Fibroblast of villous mesenchyme (primary cell): ENCODE results near the gene PCYT2. TPM values are rescaled to one million over a fixed set of nuclear protein-coding genes. Genes with fewer than 3 reads are reported as not detected.
A peak's percentile ranks its signal among the peaks of the same experiment; 100 is the strongest.

Source experiments
- DNase-seq: peaks from one replicate; pipeline ENCODE4 v3.0.0-alpha.2; 2010; ENCODE audit warnings: low read depth
- H3K4me3 ChIP-seq: 2 replicates; pipeline ENCODE4 v1.5.1; 2011; ENCODE audit warnings: low read depth, mild to moderate bottlenecking, low read length
- CTCF ChIP-seq: IDR thresholded peaks from 2 replicates; pipeline ENCODE4 v1.5.1; 2012; ENCODE audit warnings: low read depth, mild to moderate bottlenecking, low read length; ENCODE audit not compliant: insufficient read depth
- total RNA-seq: library from RNA; depleted of rRNA; stranded (reverse); fragments of >200 nt; gene quantifications from 2 replicates; pipeline ENCODE4 v1.2.3, GENCODE V29; 2012

Gene PCYT2
- total RNA-seq, 1 donor = 70.8 TPM

- no peak for TF ChIP-seq CTCF
- no peak for DNase-seq
- H3K4me3 ChIP-seq = no peak overlapping the region
These were observed 18.3 kb upstream of the PCYT2 start for GRCh38 chr17:81929253-81930141.

DNA sequence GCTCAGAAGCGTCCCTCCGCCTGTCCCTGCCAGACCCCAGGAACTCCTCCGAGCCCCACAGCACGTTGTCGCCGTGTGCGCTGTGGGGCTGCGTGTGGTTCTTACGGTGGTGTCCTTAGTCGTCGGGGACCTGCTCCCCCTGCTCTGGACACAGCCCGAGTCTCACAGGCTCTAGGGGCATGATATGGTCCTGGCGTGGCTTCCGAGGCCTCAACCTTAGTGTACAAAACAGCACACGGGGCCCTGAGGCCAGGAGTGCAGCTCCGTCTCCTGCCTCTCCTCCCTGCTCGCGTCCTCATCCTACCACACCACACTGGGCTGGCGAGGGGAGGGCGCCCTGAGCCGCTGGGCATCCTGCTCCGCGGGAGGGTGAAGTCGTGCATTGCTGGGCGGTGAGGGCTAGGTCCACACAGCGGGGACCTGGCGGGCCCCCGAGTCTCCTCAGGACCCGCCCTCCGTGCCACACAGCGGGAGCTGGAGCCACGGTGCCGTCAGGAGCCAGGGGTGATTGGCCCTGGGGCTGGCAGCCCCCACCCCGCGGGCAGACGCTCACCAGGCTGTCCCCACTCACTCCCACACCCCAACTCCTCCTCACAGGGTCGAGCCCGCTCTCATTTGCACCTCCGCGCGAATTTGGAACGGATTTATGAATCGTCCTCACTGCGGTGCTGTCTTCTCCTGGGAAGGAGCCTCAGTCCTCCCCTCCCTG, 17.5 kb upstream of the PCYT2 start:
- TF ChIP-seq CTCF = no peak
- peak overlapping the region; percentile 82 for H3K4me3 ChIP-seq
- DNase-seq = no peak

DNA sequence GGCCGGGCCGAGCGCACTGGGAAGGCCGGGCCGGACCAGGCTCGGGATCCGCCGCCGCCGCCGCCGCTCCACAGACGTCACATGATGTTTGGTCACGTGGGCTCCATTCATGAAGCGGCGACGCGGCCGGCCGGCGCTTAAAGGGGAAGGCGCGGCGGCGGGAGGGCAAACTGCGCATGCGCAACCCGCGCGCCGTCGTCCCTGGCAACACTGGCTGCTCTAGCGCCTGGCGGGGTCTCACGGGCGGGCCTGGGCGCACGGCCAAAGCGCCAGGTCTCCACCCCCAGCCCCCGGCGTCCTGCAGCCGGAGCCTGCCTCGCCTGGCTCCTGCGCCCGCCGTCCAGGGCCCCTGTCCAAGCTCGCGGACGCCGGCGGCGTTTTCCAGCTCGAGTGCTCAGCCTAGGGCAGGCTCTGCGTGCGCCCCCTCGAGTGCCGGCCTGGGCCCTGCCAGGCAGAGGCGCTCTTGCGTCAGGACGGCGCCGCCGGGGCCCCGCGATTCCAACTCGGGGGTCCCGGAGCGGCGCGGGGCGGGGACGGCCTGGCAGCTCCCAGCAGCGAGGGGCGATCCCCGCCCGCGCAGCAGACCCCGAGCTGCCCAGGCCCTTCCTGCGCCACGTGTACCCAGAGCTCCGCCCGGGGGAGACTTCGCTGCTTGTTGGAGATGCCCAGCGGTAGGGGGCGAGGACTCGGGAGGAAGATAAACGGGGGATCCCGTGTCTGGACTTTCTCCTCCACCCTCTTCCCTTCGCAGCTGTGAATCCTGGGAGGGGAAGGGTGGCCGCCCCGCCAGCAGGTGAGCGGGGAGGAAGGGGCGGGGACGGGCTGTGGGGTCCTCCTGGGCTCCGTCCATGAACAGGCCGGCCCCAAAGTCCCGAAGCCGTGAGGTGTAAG, 16.7 kb upstream of the PCYT2 start, which contains the start of gene MAFG:
Gene MAFG, minus strand, starts transcription at position 83 of the 891 bp plus-strand sequence. CDS start 4,550 bp downstream, outside the sequence.
- peak; percentile 40 for TF ChIP-seq CTCF
- peak within 1 kb of the TSS; percentile 82 for H3K4me3 ChIP-seq
- peak; percentile 96 for DNase-seq

- DNase-seq = no peak
- TF ChIP-seq CTCF = no peak
- peak overlapping the region; percentile 82 for H3K4me3 ChIP-seq
These were observed 16.0 kb upstream of the PCYT2 start for GRCh38 chr17:81927152-81927652.

DNA sequence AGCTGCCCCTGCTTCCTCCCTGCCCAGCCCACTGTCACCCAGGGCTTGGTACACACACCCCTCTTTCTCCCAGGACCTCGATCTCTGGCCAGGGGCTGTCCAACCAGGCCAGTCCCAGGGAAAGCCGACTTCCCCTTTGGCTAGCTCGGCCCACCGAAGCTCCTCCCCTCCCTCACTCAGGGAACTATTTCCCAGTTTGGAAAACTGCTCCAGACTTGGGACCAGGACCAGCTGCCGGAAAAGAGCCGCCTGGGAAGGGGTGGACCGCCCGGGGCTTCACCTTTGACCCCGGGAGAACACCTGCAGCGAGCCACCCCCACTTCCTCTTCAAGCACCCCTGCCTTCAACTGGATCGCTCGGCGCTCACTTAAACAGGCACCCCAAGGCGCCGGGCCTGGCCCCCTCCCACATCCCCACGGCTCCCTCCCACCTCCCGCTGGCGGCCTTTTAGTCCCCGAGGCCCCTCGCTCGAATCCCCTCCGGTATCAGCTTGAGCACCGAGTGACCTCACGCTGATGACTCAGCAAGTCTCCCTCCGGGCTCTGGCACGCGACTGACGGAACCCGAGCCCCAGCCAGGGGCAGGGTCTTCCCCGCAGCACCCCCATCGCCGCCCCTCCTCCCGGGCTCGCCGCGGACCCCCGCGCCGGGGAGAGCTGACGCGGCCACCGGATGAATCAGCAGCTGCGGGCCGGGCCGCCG, 15.4 kb upstream of the PCYT2 start:
- peak; percentile 89 for DNase-seq
- H3K4me3 ChIP-seq = peak overlapping the region; percentile 82
- no peak for TF ChIP-seq CTCF

GRCh38 chr17:81925860-81926450, 14.8 kb upstream of the PCYT2 start:
- peak overlapping the region; percentile 82 for H3K4me3 ChIP-seq
- DNase-seq = no peak
- TF ChIP-seq CTCF = no peak
